ENCODE results near the gene PRRT3.

DNA sequence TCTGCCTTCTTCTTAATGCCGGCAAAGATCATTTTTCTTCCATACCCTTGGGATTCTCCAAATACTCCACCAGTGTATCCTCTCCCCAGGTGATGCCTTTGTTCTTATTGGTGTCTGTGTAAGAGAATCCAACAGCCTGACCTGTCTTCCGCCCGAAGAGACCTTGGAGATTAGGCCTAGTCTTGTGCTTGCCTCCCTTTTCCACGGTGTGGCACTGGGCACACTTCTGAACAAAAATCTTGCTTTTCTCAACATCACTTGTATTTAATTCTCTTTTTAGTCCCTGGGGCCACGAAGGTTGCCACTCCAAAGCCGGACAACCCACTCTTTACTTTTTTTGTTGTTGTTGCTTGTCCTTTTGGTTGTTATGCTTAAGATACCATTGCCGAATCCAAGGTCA is 48.5 kb upstream of the PRRT3 start:
- TF ChIP-seq CHD2 (IDR thresholded peaks at IDR 0.05; ENCODE audit: low read length, partially characterized antibody) (no peak), GABPA (IDR thresholded peaks at IDR 0.05; ENCODE audit: low read depth) (no peak), CTCF (IDR thresholded peaks at IDR 0.05) (no peak)

All from SK-N-SH (cell line).